Measurements from ENCODE around the gene RHBDF2. TPM values are rescaled to one million over a fixed set of nuclear protein-coding genes. Genes with fewer than 3 reads are reported as not detected.

RHBDF2 gene
- total RNA-seq, result 10 to 100 TPM; 30.9 to 45.0 TPM
- polyA plus RNA-seq, result 10 to 100 TPM in 1 of 2 donors, 1 to 10 TPM in 1; 2.6 to 11.0 TPM
- long read RNA-seq, donor 1, partial matches to known transcripts, result 22 of 34 reads
- long read RNA-seq, donor 1, other reads (novel, unspliced or antisense), result 11 of 34 reads
- long read RNA-seq, donor 2, partial matches to known transcripts, result 6 of 15 reads
- long read RNA-seq, donor 2, other reads (novel, unspliced or antisense), result 8 of 15 reads

DNA sequence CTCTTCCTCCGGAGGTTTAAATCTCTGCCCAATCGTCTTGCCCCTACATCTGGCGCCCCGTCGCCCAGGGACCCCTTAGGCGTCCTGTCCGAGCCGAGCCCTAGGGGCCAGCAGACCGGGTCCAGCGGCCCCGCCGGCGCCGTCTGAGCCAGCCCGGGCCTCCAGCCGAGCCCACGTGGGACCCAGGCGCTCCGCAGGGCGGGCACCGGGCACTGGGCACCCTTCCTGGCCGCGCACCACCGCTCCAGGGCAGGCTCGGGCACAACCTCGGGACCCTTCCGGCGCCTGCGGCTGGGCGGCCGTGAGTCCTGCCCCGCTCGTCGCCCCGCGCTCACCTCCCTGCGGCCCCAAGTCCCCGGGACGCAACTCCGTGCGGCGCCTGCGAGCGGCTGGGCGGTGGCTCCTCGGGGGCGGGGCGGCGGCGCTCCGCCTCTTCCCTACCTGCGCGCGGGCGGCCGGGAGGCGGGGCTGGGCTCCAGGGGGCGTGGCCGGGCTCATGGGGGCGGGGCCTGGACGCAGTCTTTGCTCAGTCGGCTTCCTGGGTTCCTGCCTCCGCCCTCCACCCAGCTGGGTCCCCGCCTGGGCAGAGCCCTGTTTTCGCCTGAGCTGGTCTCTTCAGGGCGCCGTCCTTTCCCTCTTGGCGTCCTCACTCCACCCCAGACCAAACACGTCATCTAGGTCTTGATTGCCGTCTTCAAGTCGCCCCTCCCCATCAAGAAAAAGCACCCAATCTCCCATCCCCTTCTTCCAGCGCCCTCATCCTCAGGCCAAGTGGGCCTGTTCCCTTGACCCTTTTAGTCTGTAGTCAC is at the start of gene RHBDF2:
TSS of gene RHBDF2 (minus strand) at position 406 of the 809 bp plus-strand sequence. CDS start 19,899 bp downstream, outside the sequence.
- H3K27ac ChIP-seq (ENCODE audit: low read depth in 1 of 2, low read length in 2 of 2), result peak within 1 kb of the TSS in 1 of 2 donors; percentile 7
- 2% methylated on average over 51 to 72 of the region's 72 CpGs for WGBS, 2 donors
- intact Hi-C loops (cut with DNase I), result loop anchor here (2.0 to 10.0 kb wide), 2 partner anchors 92 to 196 kb away; partner anchors contain the start of gene QRICH2 (in 1 of the 2)
- no peaks in the 10 kb centered on the region for H3K9me3 ChIP-seq (ENCODE audit: control insufficient read depth, low read length)
- DNase-seq, result peak; percentile 94 to 96
- H3K4me3 ChIP-seq (ENCODE audit: low read length in 2 of 2), result peak within 1 kb of the TSS in 1 of 2 donors; percentile 29
- peak; percentile 91 for ATAC-seq (ENCODE audit: low FRiP score)
- no peaks in the 10 kb centered on the region for H3K36me3 ChIP-seq (ENCODE audit: control insufficient read depth in 1 of 2, insufficient read depth in 2 of 2, low read length in 1 of 2)
- no peaks in the 10 kb centered on the region for H3K27me3 ChIP-seq (ENCODE audit: control insufficient read depth in 1 of 2, insufficient read depth in 2 of 2, low read length in 1 of 2)
- H3K4me1 ChIP-seq (ENCODE audit: control insufficient read depth in 1 of 2, insufficient read depth in 2 of 2, low read length in 2 of 2), result peaks cover 0 to 1% of the 10 kb centered on the region in 2 donors

GRCh38 chr17:76549539-76549938 is 48.3 kb upstream of the RHBDF2 start:
- no peaks in the 10 kb centered on the region for H3K4me1 ChIP-seq (ENCODE audit: control insufficient read depth in 1 of 2, insufficient read depth in 2 of 2, low read length in 2 of 2)
- no peaks in the 10 kb centered on the region for H3K9me3 ChIP-seq (ENCODE audit: control insufficient read depth, low read length)
- H3K27me3 ChIP-seq (ENCODE audit: control insufficient read depth in 1 of 2, insufficient read depth in 2 of 2, low read length in 1 of 2), result no peaks in the 10 kb centered on the region
- no peak overlapping the region for H3K27ac ChIP-seq (ENCODE audit: low read depth in 1 of 2, low read length in 2 of 2)
- DNase-seq (no peak), ATAC-seq (ENCODE audit: low FRiP score) (no peak)
- H3K36me3 ChIP-seq (ENCODE audit: control insufficient read depth in 1 of 2, insufficient read depth in 2 of 2, low read length in 1 of 2), result no peaks in the 10 kb centered on the region
- H3K4me3 ChIP-seq (ENCODE audit: low read length in 2 of 2), result no peak overlapping the region
- 53 to 59% methylated on average over 7 of the region's 7 CpGs for WGBS, 2 donors
- intact Hi-C loops (cut with DNase I), result no loop called here

DNA sequence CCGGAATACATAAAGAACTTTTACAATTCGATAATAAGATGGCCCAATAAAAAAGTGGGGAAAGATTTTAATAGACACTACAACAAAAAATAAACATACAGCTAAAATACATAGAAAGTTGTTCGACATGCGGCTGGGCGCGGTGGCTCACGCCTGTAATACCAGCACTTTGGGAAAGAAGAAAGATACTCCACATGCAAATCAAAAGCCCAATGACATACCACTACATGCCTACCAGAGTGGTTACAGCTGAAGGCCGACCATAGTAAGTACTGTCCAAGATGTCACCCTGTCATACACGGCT is 47.9 kb upstream of the RHBDF2 start:
- Histone ChIP-seq H3K27ac (ENCODE audit: low read depth in 1 of 2, low read length in 2 of 2) (no peak overlapping the region), H3K27me3 (ENCODE audit: control insufficient read depth in 1 of 2, insufficient read depth in 2 of 2, low read length in 1 of 2) (no peaks in the 10 kb centered on the region), H3K4me3 (ENCODE audit: low read length in 2 of 2) (no peak overlapping the region), H3K4me1 (ENCODE audit: control insufficient read depth in 1 of 2, insufficient read depth in 2 of 2, low read length in 2 of 2) (no peaks in the 10 kb centered on the region), H3K9me3 (ENCODE audit: control insufficient read depth, low read length) (no peaks in the 10 kb centered on the region), H3K36me3 (ENCODE audit: control insufficient read depth in 1 of 2, insufficient read depth in 2 of 2, low read length in 1 of 2) (no peaks in the 10 kb centered on the region)
- DNase-seq, result no peak
- ATAC-seq (ENCODE audit: low FRiP score), result no peak
- intact Hi-C loops (cut with DNase I), result no loop called here
- WGBS, 2 donors, result 84 to 89% methylated on average over 9 of the region's 9 CpGs

GRCh38 chr17:76548378-76549214 is 47.4 kb upstream of the RHBDF2 start:
- WGBS, 2 donors, result 71 to 72% methylated on average over 9 of the region's 9 CpGs
- intact Hi-C loops (cut with DNase I), result no loop called here
- no peak overlapping the region for H3K4me3 ChIP-seq (ENCODE audit: low read length in 2 of 2)
- no peaks in the 10 kb centered on the region for H3K4me1 ChIP-seq (ENCODE audit: control insufficient read depth in 1 of 2, insufficient read depth in 2 of 2, low read length in 2 of 2)
- no peak overlapping the region for H3K27ac ChIP-seq (ENCODE audit: low read depth in 1 of 2, low read length in 2 of 2)
- no peaks in the 10 kb centered on the region for H3K36me3 ChIP-seq (ENCODE audit: control insufficient read depth in 1 of 2, insufficient read depth in 2 of 2, low read length in 1 of 2)
- no peak for ATAC-seq (ENCODE audit: low FRiP score)
- no peaks in the 10 kb centered on the region for H3K27me3 ChIP-seq (ENCODE audit: control insufficient read depth in 1 of 2, insufficient read depth in 2 of 2, low read length in 1 of 2)
- no peak for DNase-seq
- H3K9me3 ChIP-seq (ENCODE audit: control insufficient read depth, low read length), result no peaks in the 10 kb centered on the region

- 78 to 83% methylated on average over 2 of the region's 2 CpGs for WGBS, 2 donors
- intact Hi-C loops (cut with DNase I), result loop anchor here in 1 of 2 donors (1.0 kb wide), 1 partner anchor 24 kb away; no protein-coding TSS in a partner anchor
These were observed 46.5 kb upstream of the RHBDF2 start for GRCh38 chr17:76547642-76548202.

DNA sequence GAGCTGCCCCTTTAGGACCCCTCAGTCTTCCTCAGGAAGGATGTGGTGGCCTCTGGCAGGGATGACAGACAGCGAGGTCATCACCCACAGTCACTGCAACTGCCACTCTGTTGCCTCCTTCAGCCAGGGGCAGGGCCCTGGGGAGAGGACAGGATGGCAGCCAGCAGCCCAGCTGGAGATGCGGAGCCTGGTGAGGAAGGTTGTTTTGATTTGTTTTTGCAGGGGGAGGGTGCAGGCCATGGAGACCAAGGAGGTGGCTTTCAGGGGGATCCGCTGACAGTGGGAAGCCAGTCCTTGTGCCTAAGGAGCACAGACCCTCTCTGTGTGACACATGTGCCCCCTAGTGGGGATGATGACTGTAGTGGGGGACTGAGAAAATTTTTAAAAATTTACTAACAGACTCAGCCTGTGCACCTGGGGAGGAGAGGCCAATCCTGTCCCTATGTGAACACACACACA is 46.0 kb upstream of the RHBDF2 start:
- H3K4me3 ChIP-seq (ENCODE audit: low read length in 2 of 2), result no peak overlapping the region
- DNase-seq (no peak), ATAC-seq (ENCODE audit: low FRiP score) (peak; percentile 69)
- H3K36me3 ChIP-seq (ENCODE audit: control insufficient read depth in 1 of 2, insufficient read depth in 2 of 2, low read length in 1 of 2), result no peaks in the 10 kb centered on the region
- H3K27me3 ChIP-seq (ENCODE audit: control insufficient read depth in 1 of 2, insufficient read depth in 2 of 2, low read length in 1 of 2), result no peaks in the 10 kb centered on the region
- intact Hi-C loops (cut with DNase I), result loop anchor here in 1 of 2 donors (1.0 kb wide), 1 partner anchor 24 kb away; no protein-coding TSS in a partner anchor
- H3K4me1 ChIP-seq (ENCODE audit: control insufficient read depth in 1 of 2, insufficient read depth in 2 of 2, low read length in 2 of 2), result no peaks in the 10 kb centered on the region
- H3K27ac ChIP-seq (ENCODE audit: low read depth in 1 of 2, low read length in 2 of 2), result no peak overlapping the region
- H3K9me3 ChIP-seq (ENCODE audit: control insufficient read depth, low read length), result no peaks in the 10 kb centered on the region
- WGBS, 2 donors, result 38 to 40% methylated on average over 3 of the region's 3 CpGs

More at GRCh38 chr17:76547642-76548202, 46.5 kb upstream of the RHBDF2 start:
- Histone ChIP-seq H3K4me3 (ENCODE audit: low read length in 2 of 2) (no peak overlapping the region), H3K27me3 (ENCODE audit: control insufficient read depth in 1 of 2, insufficient read depth in 2 of 2, low read length in 1 of 2) (no peaks in the 10 kb centered on the region), H3K9me3 (ENCODE audit: control insufficient read depth, low read length) (no peaks in the 10 kb centered on the region), H3K27ac (ENCODE audit: low read depth in 1 of 2, low read length in 2 of 2) (no peak overlapping the region), H3K4me1 (ENCODE audit: control insufficient read depth in 1 of 2, insufficient read depth in 2 of 2, low read length in 2 of 2) (no peaks in the 10 kb centered on the region), H3K36me3 (ENCODE audit: control insufficient read depth in 1 of 2, insufficient read depth in 2 of 2, low read length in 1 of 2) (no peaks in the 10 kb centered on the region)
- no peak for DNase-seq
- no peak for ATAC-seq (ENCODE audit: low FRiP score)

DNA sequence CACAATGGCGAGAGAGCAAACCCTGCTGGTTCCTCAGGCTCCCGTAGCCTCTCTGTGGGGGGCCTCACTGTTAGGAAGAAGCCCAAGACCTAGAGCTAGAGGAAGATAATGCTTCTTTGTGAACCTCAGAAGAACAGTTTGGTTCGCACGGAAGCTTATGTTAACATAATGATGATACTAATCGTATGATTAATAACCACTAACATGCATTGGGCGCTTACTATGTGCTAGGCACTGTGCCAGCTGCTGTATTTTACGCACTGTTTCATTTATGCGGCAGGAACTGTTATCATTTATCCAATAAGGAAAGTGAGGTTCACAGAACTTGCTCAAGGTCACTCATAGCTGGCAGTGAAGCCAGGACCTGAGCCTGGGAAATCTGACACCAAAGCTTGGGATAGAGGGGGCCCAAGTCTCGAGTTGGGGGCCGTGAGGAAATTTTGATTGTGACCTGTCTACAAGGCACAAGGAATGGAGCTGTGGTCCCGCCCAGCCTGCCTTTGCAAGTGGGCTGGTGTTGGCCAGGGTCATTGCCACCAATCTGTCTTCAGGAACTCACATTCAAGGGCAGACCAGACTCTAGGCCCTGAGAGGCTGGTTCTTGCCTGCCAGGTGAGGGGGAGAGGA is 45.4 kb upstream of the RHBDF2 start:
- intact Hi-C loops (cut with DNase I), result loop anchor here in 1 of 2 donors (1.0 kb wide), 1 partner anchor 23 kb away; no protein-coding TSS in a partner anchor
- no peaks in the 10 kb centered on the region for H3K27me3 ChIP-seq (ENCODE audit: control insufficient read depth in 1 of 2, insufficient read depth in 2 of 2, low read length in 1 of 2)
- H3K27ac ChIP-seq (ENCODE audit: low read depth in 1 of 2, low read length in 2 of 2), result no peak overlapping the region
- H3K4me3 ChIP-seq (ENCODE audit: low read length in 2 of 2), result no peak overlapping the region
- no peaks in the 10 kb centered on the region for H3K9me3 ChIP-seq (ENCODE audit: control insufficient read depth, low read length)
- DNase-seq (no peak), ATAC-seq (ENCODE audit: low FRiP score) (no peak)
- 74 to 80% methylated on average over 11 of the region's 11 CpGs for WGBS, 2 donors
- H3K4me1 ChIP-seq (ENCODE audit: control insufficient read depth in 1 of 2, insufficient read depth in 2 of 2, low read length in 2 of 2), result no peaks in the 10 kb centered on the region
- H3K36me3 ChIP-seq (ENCODE audit: control insufficient read depth in 1 of 2, insufficient read depth in 2 of 2, low read length in 1 of 2), result no peaks in the 10 kb centered on the region
